HepG2 (cell line): ENCODE results near the gene ZNF526. TPM values are rescaled to one million over a fixed set of nuclear protein-coding genes. Genes with fewer than 3 reads are reported as not detected.

ENCODE experiments used
- CAMTA2 ChIP-seq: sonication (generic); formaldehyde crosslinking; IDR thresholded peaks from 2 replicates; pipeline ENCODE4 v1.4.0; 2020; ENCODE audit warnings: mild to moderate bottlenecking, missing genetic modification reagents, borderline replicate concordance
- CCDC6 ChIP-seq: sonication (generic); formaldehyde crosslinking; IDR thresholded peaks from 2 replicates; pipeline ENCODE4 v1.8.1; 2022; ENCODE audit warnings: mild to moderate bottlenecking, missing genetic modification reagents, moderate library complexity
- CENPBD1 ChIP-seq: sonication (generic); formaldehyde crosslinking; IDR thresholded peaks from 2 replicates; pipeline ENCODE4 v1.8.0; 2022; ENCODE audit warnings: missing genetic modification reagents, low read depth, mild to moderate bottlenecking, borderline replicate concordance
- HDAC2 ChIP-seq: sonication (generic); formaldehyde crosslinking; IDR thresholded peaks from 2 replicates; pipeline ENCODE4 v1.4.0; 2020; ENCODE audit warnings: missing genetic modification reagents
- IKZF1 ChIP-seq: fragments of 450-650 bp; IDR thresholded peaks from 2 replicates; pipeline ENCODE4 v1.7.1; 2016
- NFYB ChIP-seq: sonication (generic); formaldehyde crosslinking; IDR thresholded peaks from 2 replicates; pipeline ENCODE4 v1.4.0; 2020; ENCODE audit warnings: missing genetic modification reagents
- PCBP1 ChIP-seq: fragments of 200-400 bp; formaldehyde crosslinking; IDR thresholded peaks from 2 replicates; pipeline ENCODE4 v1.6.1; 2017; ENCODE audit warnings: mild to moderate bottlenecking, low read depth, low read length, borderline replicate concordance
- SIX1 ChIP-seq: sonication (generic); formaldehyde crosslinking; IDR thresholded peaks from 2 replicates; pipeline ENCODE4 v1.4.0; 2020; ENCODE audit warnings: missing genetic modification reagents, borderline replicate concordance
- SKI ChIP-seq: fragments of 450-650 bp; IDR thresholded peaks from one replicate; pipeline ENCODE4 v1.6.1; 2018; ENCODE audit warnings: mild to moderate bottlenecking; ENCODE audit not compliant: partially characterized antibody
- ZBTB1 ChIP-seq: sonication (generic); formaldehyde crosslinking; IDR thresholded peaks from 2 replicates; pipeline ENCODE4 v1.4.0; 2020; ENCODE audit warnings: missing genetic modification reagents, borderline replicate concordance
- ZFP1 ChIP-seq: IDR thresholded peaks from 2 replicates; pipeline ENCODE4 v1.6.1; 2016
- ZKSCAN1 ChIP-seq: fragments of 150-350 bp; IDR thresholded peaks from 2 replicates; pipeline ENCODE4 v1.6.1; 2014; ENCODE audit warnings: low read length
- ZMAT3 ChIP-seq: sonication (generic); formaldehyde crosslinking; conservative IDR thresholded peaks from 2 replicates; pipeline ENCODE4 v1.7.0; 2021; ENCODE audit warnings: missing genetic modification reagents
- ZNF256 ChIP-seq: sonication (generic); formaldehyde crosslinking; conservative IDR thresholded peaks from 2 replicates; pipeline ENCODE4 v1.4.0; 2020; ENCODE audit warnings: missing genetic modification reagents
- ZNF367 ChIP-seq: sonication (generic); formaldehyde crosslinking; IDR thresholded peaks from 2 replicates; pipeline ENCODE4 v1.4.0; 2020; ENCODE audit warnings: missing genetic modification reagents, borderline replicate concordance
- ZNF441 ChIP-seq: sonication (generic); formaldehyde crosslinking; IDR thresholded peaks from 2 replicates; pipeline ENCODE4 v1.7.0; 2021; ENCODE audit warnings: missing genetic modification reagents, borderline replicate concordance
- ZNF558 ChIP-seq: sonication (generic); formaldehyde crosslinking; IDR thresholded peaks from 2 replicates; pipeline ENCODE4 v1.9.0; 2022; ENCODE audit warnings: mild to moderate bottlenecking, missing genetic modification reagents, borderline replicate concordance
- ZNF674 ChIP-seq: sonication (generic); formaldehyde crosslinking; IDR thresholded peaks from 2 replicates; pipeline ENCODE4 v1.5.0; 2020; ENCODE audit warnings: low read depth, mild to moderate bottlenecking, missing genetic modification reagents
- ZNF788 ChIP-seq: sonication (generic); formaldehyde crosslinking; IDR thresholded peaks from 2 replicates; pipeline ENCODE4 v1.5.0; 2020; ENCODE audit warnings: mild to moderate bottlenecking, missing genetic modification reagents, borderline replicate concordance
- ZNF839 ChIP-seq: sonication (generic); formaldehyde crosslinking; IDR thresholded peaks from 2 replicates; pipeline ENCODE4 v1.4.0; 2020; ENCODE audit warnings: missing genetic modification reagents, mild to moderate bottlenecking, borderline replicate concordance
- polyA plus RNA-seq, 8 experiments: library from polyadenylated mRNA; depleted of rRNA in 3 of 8; stranded (reverse) in 7 of 8; unstranded in 1 of 8; fragments of >200 nt; fragmentation: Illumina TruSeq in 4 of 8; extraction: Trizol in 4 of 8; gene quantifications; 2 replicates each; pipeline versions ENCODE4 v1.2.1 to v1.2.3, GENCODE V29; 2011 to 2016; ENCODE audit warnings: low read depth in 4 of 8, missing spikeins in 1 of 8, mixed read lengths in 1 of 8; ENCODE audit not compliant: insufficient read depth in 1 of 8
- total RNA-seq, 5 experiments: library from RNA; depleted of rRNA; stranded (reverse); fragments of >200 nt; fragmentation: Illumina TruSeq; extraction: Trizol; gene quantifications; 2 replicates each; pipeline ENCODE4 v1.2.3, GENCODE V29; 2016; ENCODE audit warnings: low read depth in 1 of 5
- TF ChIP-seq, protein P1 (sequence below): sonication (generic); formaldehyde crosslinking; IDR thresholded peaks from 2 replicates; pipeline ENCODE4 v1.5.0; 2020; ENCODE audit warnings: mild to moderate bottlenecking, missing genetic modification reagents, borderline replicate concordance
- TF ChIP-seq, protein P2 (sequence below): sonication (generic); formaldehyde crosslinking; IDR thresholded peaks from 2 replicates; pipeline ENCODE4 v1.4.0; 2020; ENCODE audit warnings: missing genetic modification reagents
- TF ChIP-seq, protein P3 (sequence below): sonication (generic); formaldehyde crosslinking; conservative IDR thresholded peaks from 2 replicates; pipeline ENCODE4 v1.4.0; 2020; ENCODE audit warnings: missing genetic modification reagents

The ZNF526 gene
- total and polyA plus RNA-seq, 2 of the 13 experiments (the other 11 are each of a cell fraction or from before 2014, with no cell fraction given): 3.3 to 8.4 TPM

DNA sequence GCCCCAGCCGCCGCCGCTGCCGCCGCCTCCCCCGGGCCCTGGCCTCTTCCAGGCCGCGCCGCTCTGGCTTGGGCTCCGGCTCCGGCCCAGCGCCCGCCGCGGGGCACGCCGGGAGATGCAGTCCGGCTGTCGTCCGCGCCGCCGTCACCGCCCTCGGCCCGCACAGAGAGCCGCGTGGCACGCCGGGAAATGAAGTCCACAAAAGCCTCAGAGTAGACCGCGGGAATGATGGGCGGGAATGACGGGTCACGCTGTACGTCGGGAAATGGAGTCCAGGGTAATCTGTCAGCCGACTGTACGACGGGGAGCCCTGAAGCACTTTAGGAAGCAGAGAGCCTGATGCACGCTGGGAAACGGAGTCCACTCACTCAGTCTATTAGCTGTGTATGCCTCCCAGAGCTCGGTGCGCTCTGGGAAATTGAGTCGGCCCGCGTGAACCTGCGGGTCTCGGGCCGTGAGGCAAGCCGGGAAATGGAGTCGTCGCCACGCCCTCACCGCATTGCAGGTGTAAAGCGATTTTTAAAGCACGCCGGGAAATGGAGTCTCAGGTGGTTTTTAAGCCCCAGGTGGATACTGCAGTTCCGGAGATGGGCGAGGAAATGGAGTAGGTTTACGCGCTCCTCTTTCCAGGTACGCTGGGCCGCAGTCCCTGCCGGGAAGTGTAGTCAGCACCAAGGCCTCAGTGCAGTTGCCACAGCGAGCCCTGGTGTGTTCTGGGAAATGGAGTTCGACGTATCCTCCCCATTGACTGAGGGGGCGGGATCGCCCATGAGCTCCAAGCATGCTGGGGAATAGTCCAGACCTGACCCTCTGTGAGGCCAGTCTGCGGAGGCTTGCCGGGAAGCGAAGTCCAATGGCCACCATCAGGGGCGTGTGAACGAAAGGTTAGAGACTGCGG lies 22.6 kb downstream of the ZNF526 start, which contains the start of gene GSK3A (continued):
- TF ChIP-seq, protein P1, sequence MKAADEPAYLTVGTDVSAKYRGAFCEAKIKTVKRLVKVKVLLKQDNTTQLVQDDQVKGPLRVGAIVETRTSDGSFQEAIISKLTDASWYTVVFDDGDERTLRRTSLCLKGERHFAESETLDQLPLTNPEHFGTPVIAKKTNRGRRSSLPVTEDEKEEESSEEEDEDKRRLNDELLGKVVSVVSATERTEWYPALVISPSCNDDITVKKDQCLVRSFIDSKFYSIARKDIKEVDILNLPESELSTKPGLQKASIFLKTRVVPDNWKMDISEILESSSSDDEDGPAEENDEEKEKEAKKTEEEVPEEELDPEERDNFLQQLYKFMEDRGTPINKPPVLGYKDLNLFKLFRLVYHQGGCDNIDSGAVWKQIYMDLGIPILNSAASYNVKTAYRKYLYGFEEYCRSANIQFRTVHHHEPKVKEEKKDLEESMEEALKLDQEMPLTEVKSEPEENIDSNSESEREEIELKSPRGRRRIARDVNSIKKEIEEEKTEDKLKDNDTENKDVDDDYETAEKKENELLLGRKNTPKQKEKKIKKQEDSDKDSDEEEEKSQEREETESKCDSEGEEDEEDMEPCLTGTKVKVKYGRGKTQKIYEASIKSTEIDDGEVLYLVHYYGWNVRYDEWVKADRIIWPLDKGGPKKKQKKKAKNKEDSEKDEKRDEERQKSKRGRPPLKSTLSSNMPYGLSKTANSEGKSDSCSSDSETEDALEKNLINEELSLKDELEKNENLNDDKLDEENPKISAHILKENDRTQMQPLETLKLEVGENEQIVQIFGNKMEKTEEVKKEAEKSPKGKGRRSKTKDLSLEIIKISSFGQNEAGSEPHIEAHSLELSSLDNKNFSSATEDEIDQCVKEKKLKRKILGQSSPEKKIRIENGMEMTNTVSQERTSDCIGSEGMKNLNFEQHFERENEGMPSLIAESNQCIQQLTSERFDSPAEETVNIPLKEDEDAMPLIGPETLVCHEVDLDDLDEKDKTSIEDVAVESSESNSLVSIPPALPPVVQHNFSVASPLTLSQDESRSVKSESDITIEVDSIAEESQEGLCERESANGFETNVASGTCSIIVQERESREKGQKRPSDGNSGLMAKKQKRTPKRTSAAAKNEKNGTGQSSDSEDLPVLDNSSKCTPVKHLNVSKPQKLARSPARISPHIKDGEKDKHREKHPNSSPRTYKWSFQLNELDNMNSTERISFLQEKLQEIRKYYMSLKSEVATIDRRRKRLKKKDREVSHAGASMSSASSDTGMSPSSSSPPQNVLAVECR (CRISPR knock-in tag): peak; percentile 77; the same call in 1 of the 2 replicates
- TF ChIP-seq ZNF558 (CRISPR knock-in tag) (no peak; the same call in 1 of the 2 replicates), ZNF441 (CRISPR knock-in tag) (no peak), CAMTA2 (CRISPR knock-in tag) (no peak; the same call in 1 of the 2 replicates), ZNF367 (CRISPR knock-in tag) (no peak), PCBP1 (no peak), SKI (peak; percentile 68), ZNF256 (CRISPR knock-in tag) (no peak), ZFP1 (CRISPR knock-in tag) (no peak), ZNF839 (CRISPR knock-in tag) (peak; percentile 45; the same call in 1 of the 2 replicates), ZNF674 (CRISPR knock-in tag) (no peak), IKZF1 (no peak), HDAC2 (CRISPR knock-in tag) (peak; percentile 38; the same call in 1 of the 2 replicates), ZKSCAN1 (no peak), SIX1 (CRISPR knock-in tag) (no peak), ZNF788 (CRISPR knock-in tag) (no peak), ZBTB1 (CRISPR knock-in tag) (no peak), CENPBD1 (no peak), NFYB (CRISPR knock-in tag) (peak; percentile 13; the same call in 1 of the 2 replicates), ZMAT3 (CRISPR knock-in tag) (no peak), CCDC6 (CRISPR knock-in tag) (no peak)
- TF ChIP-seq, protein P2, sequence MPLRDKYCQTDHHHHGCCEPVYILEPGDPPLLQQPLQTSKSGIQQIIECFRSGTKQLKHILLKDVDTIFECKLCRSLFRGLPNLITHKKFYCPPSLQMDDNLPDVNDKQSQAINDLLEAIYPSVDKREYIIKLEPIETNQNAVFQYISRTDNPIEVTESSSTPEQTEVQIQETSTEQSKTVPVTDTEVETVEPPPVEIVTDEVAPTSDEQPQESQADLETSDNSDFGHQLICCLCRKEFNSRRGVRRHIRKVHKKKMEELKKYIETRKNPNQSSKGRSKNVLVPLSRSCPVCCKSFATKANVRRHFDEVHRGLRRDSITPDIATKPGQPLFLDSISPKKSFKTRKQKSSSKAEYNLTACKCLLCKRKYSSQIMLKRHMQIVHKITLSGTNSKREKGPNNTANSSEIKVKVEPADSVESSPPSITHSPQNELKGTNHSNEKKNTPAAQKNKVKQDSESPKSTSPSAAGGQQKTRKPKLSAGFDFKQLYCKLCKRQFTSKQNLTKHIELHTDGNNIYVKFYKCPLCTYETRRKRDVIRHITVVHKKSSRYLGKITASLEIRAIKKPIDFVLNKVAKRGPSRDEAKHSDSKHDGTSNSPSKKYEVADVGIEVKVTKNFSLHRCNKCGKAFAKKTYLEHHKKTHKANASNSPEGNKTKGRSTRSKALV: no peak
- TF ChIP-seq, protein P3, sequence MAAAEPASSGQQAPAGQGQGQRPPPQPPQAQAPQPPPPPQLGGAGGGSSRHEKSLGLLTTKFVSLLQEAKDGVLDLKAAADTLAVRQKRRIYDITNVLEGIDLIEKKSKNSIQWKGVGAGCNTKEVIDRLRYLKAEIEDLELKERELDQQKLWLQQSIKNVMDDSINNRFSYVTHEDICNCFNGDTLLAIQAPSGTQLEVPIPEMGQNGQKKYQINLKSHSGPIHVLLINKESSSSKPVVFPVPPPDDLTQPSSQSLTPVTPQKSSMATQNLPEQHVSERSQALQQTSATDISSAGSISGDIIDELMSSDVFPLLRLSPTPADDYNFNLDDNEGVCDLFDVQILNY (CRISPR knock-in tag): peak; percentile 62
